BJ (cell line): ENCODE data around the gene APOBEC3C. TPM values are rescaled to one million over a fixed set of nuclear protein-coding genes. Genes with fewer than 3 reads are reported as not detected.
A peak's percentile ranks its signal among the peaks of the same experiment; 100 is the strongest.
"Not testable (repeated sequence)": the region's sequence is repeated elsewhere in the genome, so short reads cannot be mapped to it uniquely, and the experiment has no call there.

Experiments used
- CTCF ChIA-PET: fragments of 350-600 bp; formaldehyde crosslinking; extraction: SDS; loops from one replicate; lab custom pipeline; 2021; ENCODE audit warnings: antibody characterized with exemption, inconsistent platforms; lab: Yijun Ruan, JAX
- POLR2A ChIA-PET: fragments of 300-600 bp; sonication (Branson Sonifier 250); formaldehyde crosslinking; extraction: SDS; loops from one replicate; lab custom pipeline; 2021; ENCODE audit warnings: antibody characterized with exemption; lab: Charles Lee
- DNase-seq: peaks from one replicate; pipeline ENCODE4 v3.0.0-alpha.2; 2011; ENCODE audit warnings: low read depth
- H3K27me3 ChIP-seq: 2 replicates; pipeline ENCODE4 v1.6.0; 2011; ENCODE audit warnings: low read length; ENCODE audit not compliant: control insufficient read depth, insufficient read depth
- H3K36me3 ChIP-seq: 2 replicates; pipeline ENCODE4 v1.5.1; 2011; ENCODE audit warnings: low read length; ENCODE audit not compliant: control insufficient read depth, insufficient read depth
- H3K4me3 ChIP-seq: 2 replicates; pipeline ENCODE4 v1.5.1; 2011; ENCODE audit warnings: low read depth, mild to moderate bottlenecking, control low read depth, low read length
- CTCF ChIP-seq: IDR thresholded peaks from 2 replicates; pipeline ENCODE4 v1.5.1; 2011; ENCODE audit warnings: low read depth, mild to moderate bottlenecking, control low read depth, inconsistent platforms, low read length, moderate library complexity; ENCODE audit not compliant: insufficient read depth
- polyA plus RNA-seq: library from polyadenylated mRNA; depleted of rRNA; stranded (reverse); fragments of >200 nt; gene quantifications from 2 replicates; pipeline ENCODE4 v1.2.3, GENCODE V29; 2011

The APOBEC3C gene
- polyA plus RNA-seq, 1 experiment: 20.4 TPM

GRCh38 chr22:38971791-38972190 is 42.3 kb upstream of the APOBEC3C start:
- Histone ChIP-seq H3K36me3 (no peaks in the 10 kb centered on the region), H3K4me3 (no peak overlapping the region), H3K27me3 (no peaks in the 10 kb centered on the region)
- no peak for DNase-seq
- no peak for TF ChIP-seq CTCF
- CTCF ChIA-PET: interaction anchor here (1.0 kb wide), 1 partner anchor 22 kb away, joined by 3 read pairs; no protein-coding TSS in a partner anchor
- POLR2A ChIA-PET: no interaction called here

GRCh38 chr22:38972558-38972957 is 41.5 kb upstream of the APOBEC3C start:
- no peak overlapping the region for H3K4me3 ChIP-seq
- CTCF ChIA-PET: interaction anchor here (1.0 to 1.9 kb wide), 5 partner anchors 21 to 103 kb away, joined by 3 to 7 read pairs (median 4); no protein-coding TSS in a partner anchor
- POLR2A ChIA-PET: no interaction called here
- TF ChIP-seq CTCF: no peak
- H3K27me3 ChIP-seq: no peaks in the 10 kb centered on the region
- no peaks in the 10 kb centered on the region for H3K36me3 ChIP-seq
- DNase-seq: no peak

- TF ChIP-seq CTCF: peak; percentile 75
- no peak overlapping the region for H3K4me3 ChIP-seq
- no peak for DNase-seq
- ChIA-PET CTCF (interaction anchor here (0.5 to 1.9 kb wide), 6 partner anchors 9 to 131 kb away, joined by 3 to 7 read pairs (median 4); no protein-coding TSS in a partner anchor), POLR2A (no interaction called here)
- H3K27me3 ChIP-seq: no peaks in the 10 kb centered on the region
- H3K36me3 ChIP-seq: no peaks in the 10 kb centered on the region
Measured at GRCh38 chr22:38973289-38974169, 40.5 kb upstream of the APOBEC3C start.

GRCh38 chr22:38974170-38974825 is 39.8 kb upstream of the APOBEC3C start:
- H3K27me3 ChIP-seq: no peaks in the 10 kb centered on the region
- POLR2A ChIA-PET: no interaction called here
- TF ChIP-seq CTCF: no peak
- DNase-seq: no peak
- H3K4me3 ChIP-seq: no peak overlapping the region
- CTCF ChIA-PET: interaction anchor here (0.5 to 1.9 kb wide), 7 partner anchors 8 to 130 kb away, joined by 3 to 7 read pairs (median 4); no protein-coding TSS in a partner anchor
- H3K36me3 ChIP-seq: no peaks in the 10 kb centered on the region

- no peak overlapping the region for H3K4me3 ChIP-seq
- TF ChIP-seq CTCF: no peak
- DNase-seq: no peak
- H3K36me3 ChIP-seq: no peaks in the 10 kb centered on the region
- POLR2A ChIA-PET: no interaction called here
- CTCF ChIA-PET: interaction anchor here (1.2 to 1.3 kb wide), 2 partner anchors 9 to 105 kb away, joined by 4 read pairs; no protein-coding TSS in a partner anchor
- no peaks in the 10 kb centered on the region for H3K27me3 ChIP-seq
Measured at GRCh38 chr22:38974826-38975175, 39.3 kb upstream of the APOBEC3C start.

- H3K4me3 ChIP-seq, CTCF ChIA-PET, H3K36me3 ChIP-seq, DNase-seq, POLR2A ChIA-PET, H3K27me3 ChIP-seq: not testable (repeated sequence)
Measured at GRCh38 chr22:38977289-38977688, 36.8 kb upstream of the APOBEC3C start.

- CTCF ChIA-PET: interaction anchor here (1.4 kb wide), 1 partner anchor 22 kb away, joined by 3 read pairs; no protein-coding TSS in a partner anchor
- DNase-seq, POLR2A ChIA-PET, H3K27me3 ChIP-seq, H3K36me3 ChIP-seq, H3K4me3 ChIP-seq: not testable (repeated sequence)
Measured at GRCh38 chr22:38980587-38980986, 33.5 kb upstream of the APOBEC3C start.
